Natural killer cell treated with Interleukin-12 subunit alpha and Interleukin-12 subunit beta and Interleukin-15 and Interleukin-18, amount 100 ng/mL, for 72 hours (primary cell): ENCODE results near the gene FOCAD. TPM values are rescaled to one million over a fixed set of nuclear protein-coding genes. Genes with fewer than 3 reads are reported as not detected.

Source experiments
- ATAC-seq, 2 donors: fragments of 150-1000 bp; cut with Tn5 transposase in 1 of 2; sonication (Bioruptor Pico), chemical (Tn5 transposase) in 1 of 2; 2 replicates each; pipeline ENCODE4 v1.10.0; 2021
- DNase-seq: peaks from one replicate; pipeline ENCODE4 v3.0.0; 2022; ENCODE audit warnings: low spot score
- H3K27ac Mint-ChIP-seq, 2 donors: 1 replicate in 1 of 2; 2 replicates in 1 of 2; pipeline ENCODE4 v1.8.0; 2022; ENCODE audit warnings: mixed read lengths in 2 of 2, mild to moderate bottlenecking in 1 of 2, moderate library complexity in 1 of 2
- H3K27me3 Mint-ChIP-seq, 2 donors: 1 replicate in 1 of 2; 2 replicates in 1 of 2; pipeline ENCODE4 v1.8.0; 2022; ENCODE audit warnings: mixed read lengths in 2 of 2
- H3K36me3 Mint-ChIP-seq: one replicate; pipeline ENCODE4 v1.8.0; 2022; ENCODE audit warnings: mixed read lengths
- H3K4me1 Mint-ChIP-seq, 2 donors: 1 replicate in 1 of 2; 2 replicates in 1 of 2; pipeline ENCODE4 v1.8.0; 2022; ENCODE audit warnings: low read depth in 2 of 2, mixed read lengths in 2 of 2, mild to moderate bottlenecking in 1 of 2
- H3K4me3 Mint-ChIP-seq: one replicate; pipeline ENCODE4 v1.8.0; 2022; ENCODE audit warnings: mixed read lengths
- H3K9me3 Mint-ChIP-seq: 2 replicates; pipeline ENCODE4 v1.8.0; 2022; ENCODE audit warnings: mixed read lengths
- total RNA-seq, 2 donors: library from RNA; stranded (reverse); gene quantifications; one replicate each; pipeline ENCODE4 v1.2.3, GENCODE V29; 2022

FOCAD gene
- total RNA-seq, 2 donors from 2014 or later, result 26.6 to 40.7 TPM

- Mint-ChIP-seq H3K27me3 (no peaks in the 10 kb centered on the region), H3K4me1 (peaks cover 0 to 9% of the 10 kb centered on the region in 2 donors), H3K27ac (no peak overlapping the region), H3K9me3 (no peaks in the 10 kb centered on the region), H3K36me3 (no peaks in the 10 kb centered on the region), H3K4me3 (no peak overlapping the region)
- no peak for DNase-seq
- no peak for ATAC-seq
Measured at GRCh38 chr9:20995616-20996015, 311.6 kb downstream of the FOCAD start.

- peaks cover 6% of the 10 kb centered on the region for H3K36me3 Mint-ChIP-seq
- ATAC-seq (no peak), DNase-seq (no peak)
- no peaks in the 10 kb centered on the region for H3K27me3 Mint-ChIP-seq
- peaks cover 9 to 19% of the 10 kb centered on the region in 2 donors for H3K4me1 Mint-ChIP-seq
- no peak overlapping the region for H3K4me3 Mint-ChIP-seq
- H3K9me3 Mint-ChIP-seq, result no peaks in the 10 kb centered on the region
- no peak overlapping the region for H3K27ac Mint-ChIP-seq
Measured at GRCh38 chr9:20996809-20997208, 312.8 kb downstream of the FOCAD start.

- H3K27me3 Mint-ChIP-seq, result no peaks in the 10 kb centered on the region
- H3K36me3 Mint-ChIP-seq, result peaks cover 6% of the 10 kb centered on the region
- DNase-seq (no peak), ATAC-seq (no peak)
- peaks cover 16 to 27% of the 10 kb centered on the region in 2 donors for H3K4me1 Mint-ChIP-seq
- no peak overlapping the region for H3K27ac Mint-ChIP-seq
- H3K9me3 Mint-ChIP-seq, result no peaks in the 10 kb centered on the region
- no peak overlapping the region for H3K4me3 Mint-ChIP-seq
Measured at GRCh38 chr9:20997503-20998076, 313.5 kb downstream of the FOCAD start.

GRCh38 chr9:21001581-21001980 lies 317.5 kb downstream of the FOCAD start:
- ATAC-seq, result peak in 1 of 2 donors; percentile 64
- Mint-ChIP-seq H3K4me1 (peaks cover 23 to 27% of the 10 kb centered on the region in 2 donors), H3K9me3 (no peaks in the 10 kb centered on the region), H3K4me3 (peak overlapping the region; percentile 49), H3K36me3 (peaks cover 23% of the 10 kb centered on the region), H3K27ac (peak overlapping the region; percentile 48 to 76), H3K27me3 (no peaks in the 10 kb centered on the region)
- no peak for DNase-seq

- H3K9me3 Mint-ChIP-seq, result no peaks in the 10 kb centered on the region
- DNase-seq (no peak), ATAC-seq (no peak)
- peak overlapping the region; percentile 48 to 76 for H3K27ac Mint-ChIP-seq
- H3K4me1 Mint-ChIP-seq, result peaks cover 23 to 26% of the 10 kb centered on the region in 2 donors
- H3K4me3 Mint-ChIP-seq, result peak overlapping the region; percentile 49
- peaks cover 23% of the 10 kb centered on the region for H3K36me3 Mint-ChIP-seq
- H3K27me3 Mint-ChIP-seq, result no peaks in the 10 kb centered on the region
Measured at GRCh38 chr9:21002040-21002439, 318.0 kb downstream of the FOCAD start.

GRCh38 chr9:21015129-21015815 lies 331.2 kb downstream of the FOCAD start:
- no peak overlapping the region for H3K4me3 Mint-ChIP-seq
- H3K27me3 Mint-ChIP-seq, result no peaks in the 10 kb centered on the region
- no peak for ATAC-seq
- H3K9me3 Mint-ChIP-seq, result no peaks in the 10 kb centered on the region
- peaks cover 0 to 5% of the 10 kb centered on the region in 2 donors for H3K4me1 Mint-ChIP-seq
- DNase-seq, result no peak
- H3K36me3 Mint-ChIP-seq, result peaks cover 10% of the 10 kb centered on the region
- H3K27ac Mint-ChIP-seq, result no peak overlapping the region

- ATAC-seq (no peak), DNase-seq (no peak)
- no peak overlapping the region for H3K27ac Mint-ChIP-seq
- no peaks in the 10 kb centered on the region for H3K9me3 Mint-ChIP-seq
- H3K4me3 Mint-ChIP-seq, result no peak overlapping the region
- peaks cover 2 to 6% of the 10 kb centered on the region in 2 donors for H3K4me1 Mint-ChIP-seq
- H3K27me3 Mint-ChIP-seq, result no peaks in the 10 kb centered on the region
- peaks cover 10% of the 10 kb centered on the region for H3K36me3 Mint-ChIP-seq
Measured at GRCh38 chr9:21015995-21016394, 331.9 kb downstream of the FOCAD start.

- Mint-ChIP-seq H3K9me3 (no peaks in the 10 kb centered on the region), H3K4me1 (peaks cover 5 to 6% of the 10 kb centered on the region in 2 donors), H3K27ac (no peak overlapping the region), H3K4me3 (no peak overlapping the region), H3K36me3 (peaks cover 11% of the 10 kb centered on the region), H3K27me3 (no peaks in the 10 kb centered on the region)
- ATAC-seq (no peak), DNase-seq (no peak)
Measured at GRCh38 chr9:21016701-21017491, 332.8 kb downstream of the FOCAD start.

- peaks cover 9 to 11% of the 10 kb centered on the region in 2 donors for H3K4me1 Mint-ChIP-seq
- no peaks in the 10 kb centered on the region for H3K9me3 Mint-ChIP-seq
- no peak overlapping the region for H3K4me3 Mint-ChIP-seq
- no peaks in the 10 kb centered on the region for H3K27me3 Mint-ChIP-seq
- no peak overlapping the region for H3K27ac Mint-ChIP-seq
- no peak for ATAC-seq
- H3K36me3 Mint-ChIP-seq, result peaks cover 15% of the 10 kb centered on the region
- DNase-seq, result no peak
Measured at GRCh38 chr9:21018177-21018576, 334.1 kb downstream of the FOCAD start.

- H3K4me3 Mint-ChIP-seq, result no peak overlapping the region
- no peaks in the 10 kb centered on the region for H3K27me3 Mint-ChIP-seq
- DNase-seq (no peak), ATAC-seq (no peak)
- H3K9me3 Mint-ChIP-seq, result no peaks in the 10 kb centered on the region
- H3K36me3 Mint-ChIP-seq, result peaks cover 12% of the 10 kb centered on the region
- H3K27ac Mint-ChIP-seq, result peak overlapping the region in 1 of 2 donors; percentile 76
- H3K4me1 Mint-ChIP-seq, result peaks cover 26 to 29% of the 10 kb centered on the region in 2 donors
Measured at GRCh38 chr9:21023861-21024260, 339.8 kb downstream of the FOCAD start.

- peak overlapping the region in 1 of 2 donors; percentile 45 for H3K27ac Mint-ChIP-seq
Measured at GRCh38 chr9:21027295-21027694, 343.2 kb downstream of the FOCAD start.

GRCh38 chr9:21028466-21028865 lies 344.4 kb downstream of the FOCAD start:
- peaks cover 7% of the 10 kb centered on the region for H3K36me3 Mint-ChIP-seq
- no peaks in the 10 kb centered on the region for H3K9me3 Mint-ChIP-seq
- DNase-seq, result no peak
- peak overlapping the region in 1 of 2 donors; percentile 43 for H3K27ac Mint-ChIP-seq
- no peaks in the 10 kb centered on the region for H3K27me3 Mint-ChIP-seq
- no peak overlapping the region for H3K4me3 Mint-ChIP-seq
- peaks cover 30% of the 10 kb centered on the region in 2 donors for H3K4me1 Mint-ChIP-seq
- peak in 1 of 2 donors; percentile 17 for ATAC-seq

More at GRCh38 chr9:21027295-21027694, 343.2 kb downstream of the FOCAD start:
- Mint-ChIP-seq H3K27me3 (no peaks in the 10 kb centered on the region), H3K4me1 (peaks cover 22% of the 10 kb centered on the region in 2 donors), H3K36me3 (peaks cover 7% of the 10 kb centered on the region), H3K9me3 (no peaks in the 10 kb centered on the region), H3K4me3 (no peak overlapping the region)
- no peak for ATAC-seq
- no peak for DNase-seq

- H3K36me3 Mint-ChIP-seq, result peaks cover 7% of the 10 kb centered on the region
- peaks cover 29 to 30% of the 10 kb centered on the region in 2 donors for H3K4me1 Mint-ChIP-seq
- H3K27me3 Mint-ChIP-seq, result no peaks in the 10 kb centered on the region
- DNase-seq, result no peak
- no peaks in the 10 kb centered on the region for H3K9me3 Mint-ChIP-seq
- no peak for ATAC-seq
- H3K4me3 Mint-ChIP-seq, result no peak overlapping the region
- H3K27ac Mint-ChIP-seq, result no peak overlapping the region
Measured at GRCh38 chr9:21029661-21030060, 345.6 kb downstream of the FOCAD start.
